ENCODE measurements around the gene PIGP. TPM values are rescaled to one million over a fixed set of nuclear protein-coding genes. Genes with fewer than 3 reads are reported as not detected.

PIGP gene
- total RNA-seq, 3 donors from 2014 or later (not counting 1 experiment from before 2014, with no cell fraction given) = 6.5 to 10.4 (median 8.5) TPM

GRCh38 chr21:37082856-37083528 is 10.1 kb upstream of the PIGP start:
- ATAC-seq = no peak
- Mint-ChIP-seq H3K4me3 (no peak overlapping the region), H3K27me3 (ENCODE audit: low read depth in 2 of 2) (no peaks in the 10 kb centered on the region), H3K9me3 (no peaks in the 10 kb centered on the region), H3K27ac (peak overlapping the region in 1 of 2 donors; percentile 40), H3K36me3 (no peaks in the 10 kb centered on the region), H3K4me1 (peaks cover 9 to 18% of the 10 kb centered on the region in 2 donors)
- TF ChIP-seq CTCF (IDR thresholded peaks at IDR 0.05) = no peak
- no peaks in the 10 kb centered on the region for H3K27me3 ChIP-seq (ENCODE audit: control insufficient read depth, insufficient read depth, low read length)
- DNase-seq = no peak
- intact Hi-C loops (cut with micrococcal nuclease) = no loop called here
- H3K36me3 ChIP-seq (ENCODE audit: control insufficient read depth, insufficient read depth, low read length) = no peaks in the 10 kb centered on the region
- H3K27ac ChIP-seq (ENCODE audit: low read length) = no peak overlapping the region
- no peak overlapping the region for H3K4me3 ChIP-seq (ENCODE audit: low read length)
- H3K9me3 ChIP-seq (ENCODE audit: control insufficient read depth, insufficient read depth, low read length) = no peaks in the 10 kb centered on the region
- H3K4me1 ChIP-seq (ENCODE audit: control insufficient read depth, insufficient read depth, low read length) = no peaks in the 10 kb centered on the region

- no peaks in the 10 kb centered on the region for H3K4me1 ChIP-seq (ENCODE audit: control insufficient read depth, insufficient read depth, low read length)
- Mint-ChIP-seq H3K9me3 (no peaks in the 10 kb centered on the region), H3K36me3 (no peaks in the 10 kb centered on the region), H3K4me3 (no peak overlapping the region), H3K27ac (no peak overlapping the region), H3K4me1 (peaks cover 9 to 18% of the 10 kb centered on the region in 2 donors), H3K27me3 (ENCODE audit: low read depth in 2 of 2) (no peaks in the 10 kb centered on the region)
- intact Hi-C loops (cut with micrococcal nuclease) = no loop called here
- TF ChIP-seq CTCF (IDR thresholded peaks at IDR 0.05) = no peak
- no peaks in the 10 kb centered on the region for H3K27me3 ChIP-seq (ENCODE audit: control insufficient read depth, insufficient read depth, low read length)
- H3K36me3 ChIP-seq (ENCODE audit: control insufficient read depth, insufficient read depth, low read length) = no peaks in the 10 kb centered on the region
- ATAC-seq (no peak), DNase-seq (no peak)
- 100% methylated on average over 1 of the region's 1 CpG for WGBS (ENCODE audit: insufficient coverage)
- H3K27ac ChIP-seq (ENCODE audit: low read length) = no peak overlapping the region
- H3K4me3 ChIP-seq (ENCODE audit: low read length) = no peak overlapping the region
- no peaks in the 10 kb centered on the region for H3K9me3 ChIP-seq (ENCODE audit: control insufficient read depth, insufficient read depth, low read length)
Measured at GRCh38 chr21:37082375-37082774, 9.5 kb upstream of the PIGP start.

- Histone ChIP-seq H3K4me1 (ENCODE audit: control insufficient read depth, insufficient read depth, low read length) (peaks cover 4% of the 10 kb centered on the region), H3K9me3 (ENCODE audit: control insufficient read depth, insufficient read depth, low read length) (no peaks in the 10 kb centered on the region), H3K36me3 (ENCODE audit: control insufficient read depth, insufficient read depth, low read length) (no peaks in the 10 kb centered on the region), H3K27me3 (ENCODE audit: control insufficient read depth, insufficient read depth, low read length) (no peaks in the 10 kb centered on the region), H3K4me3 (ENCODE audit: low read length) (no peak overlapping the region), H3K27ac (ENCODE audit: low read length) (no peak overlapping the region)
- Mint-ChIP-seq H3K4me3 (no peak overlapping the region), H3K4me1 (peaks cover 11 to 31% of the 10 kb centered on the region in 2 donors), H3K27me3 (ENCODE audit: low read depth in 2 of 2) (no peaks in the 10 kb centered on the region), H3K36me3 (no peaks in the 10 kb centered on the region), H3K27ac (no peak overlapping the region), H3K9me3 (no peaks in the 10 kb centered on the region)
- ATAC-seq (peak; percentile 58 to 82 (median 63)), DNase-seq (peak in 1 of 2 donors; percentile 47)
- peak; percentile 66 for TF ChIP-seq CTCF (IDR thresholded peaks at IDR 0.05)
- intact Hi-C loops (cut with micrococcal nuclease) = loop anchor here (10.0 kb wide), 1 partner anchor 145 kb away; no protein-coding TSS in a partner anchor
- 80% methylated on average over 5 of the region's 6 CpGs for WGBS (ENCODE audit: insufficient coverage)
Measured at GRCh38 chr21:37079211-37079824, 6.4 kb upstream of the PIGP start.

Data from natural killer cell (primary cell).